HEK293 (cell line): ENCODE data around the gene DCAKD.

Experiments
- CTCF ChIP-seq: fragments of 450-650 bp; formaldehyde crosslinking; IDR thresholded peaks from 2 replicates; pipeline ENCODE4 v1.5.1; 2016; ENCODE audit warnings: missing biosample characterization, missing genetic modification characterization
- MEIS1 ChIP-seq: sonication (generic); formaldehyde crosslinking; IDR thresholded peaks from 2 replicates; pipeline ENCODE4 v1.8.1; 2022; ENCODE audit warnings: missing genetic modification reagents, mild to moderate bottlenecking, borderline replicate concordance
- TSHZ1 ChIP-seq: fragments of 450-650 bp; formaldehyde crosslinking; IDR thresholded peaks from 2 replicates; pipeline ENCODE4 v1.5.1; 2016; ENCODE audit warnings: missing biosample characterization, missing genetic modification characterization, borderline replicate concordance
- ZBTB48 ChIP-seq: fragments of 450-650 bp; formaldehyde crosslinking; IDR thresholded peaks from 2 replicates; pipeline ENCODE4 v1.5.1; 2016; ENCODE audit warnings: missing biosample characterization, missing genetic modification characterization
- ZNF24 ChIP-seq: fragments of 450-650 bp; formaldehyde crosslinking; IDR thresholded peaks from 2 replicates; pipeline ENCODE4 v1.5.1; 2016; ENCODE audit warnings: missing biosample characterization, missing genetic modification characterization
- ZNF366 ChIP-seq: fragments of 450-650 bp; formaldehyde crosslinking; conservative IDR thresholded peaks from 2 replicates; pipeline ENCODE4 v1.5.1; 2016; ENCODE audit warnings: missing biosample characterization, missing genetic modification characterization
- ZNF792 ChIP-seq: fragments of 450-650 bp; formaldehyde crosslinking; IDR thresholded peaks from 2 replicates; pipeline ENCODE4 v1.5.1; 2016; ENCODE audit warnings: missing biosample characterization, missing genetic modification characterization

DNA sequence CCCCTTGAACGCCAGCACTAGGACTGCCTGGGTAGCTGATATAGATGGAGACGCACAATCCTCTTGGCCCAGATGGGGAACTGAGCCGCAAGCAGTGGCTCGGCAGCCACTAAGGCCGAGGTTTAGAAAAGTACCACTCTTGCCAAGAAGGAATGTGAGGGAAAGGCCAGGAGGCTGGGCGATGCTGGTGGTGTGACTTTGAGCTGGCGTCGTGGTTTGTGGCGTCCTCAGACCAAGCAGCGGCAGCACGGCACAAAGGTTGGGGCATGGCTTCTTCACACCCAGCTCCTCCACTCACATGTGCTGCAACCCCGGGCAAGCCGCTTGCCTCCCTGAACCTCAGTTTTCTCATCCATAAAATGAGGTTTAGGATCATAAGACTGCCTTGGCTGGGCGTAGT lies 15.6 kb downstream of the DCAKD start:
- no peak for TF ChIP-seq ZNF24
- TF ChIP-seq CTCF, result no peak
- no peak for TF ChIP-seq ZNF366 (tag by site-specific recombination)
- TF ChIP-seq TSHZ1 (tag by site-specific recombination), result no peak
- TF ChIP-seq ZBTB48, result no peak
- no peak for TF ChIP-seq MEIS1 (CRISPR knock-in tag)
- TF ChIP-seq ZNF792 (tag by site-specific recombination), result no peak
